ENCODE measurements around the gene DSC2.

DNA sequence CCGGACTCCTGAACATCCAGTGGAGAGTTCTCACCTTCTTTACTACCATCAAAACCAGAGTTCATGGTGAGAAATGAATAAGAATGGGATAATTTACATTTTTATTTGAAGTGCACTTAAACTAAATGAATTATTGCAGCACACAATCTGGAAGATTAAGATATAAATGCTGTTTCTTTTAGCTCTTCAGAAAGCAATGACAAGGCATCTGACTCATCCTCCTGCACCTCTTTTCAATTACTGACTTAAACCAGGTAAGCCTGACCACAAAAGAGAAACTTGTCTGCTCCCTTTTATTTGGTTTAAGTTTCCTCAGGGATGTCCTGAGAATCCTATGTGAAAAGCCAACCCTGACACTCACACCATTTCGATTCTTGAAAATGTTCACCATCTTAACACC is 720 bp upstream of the DSC2 start:
- TF ChIP-seq, protein P1, sequence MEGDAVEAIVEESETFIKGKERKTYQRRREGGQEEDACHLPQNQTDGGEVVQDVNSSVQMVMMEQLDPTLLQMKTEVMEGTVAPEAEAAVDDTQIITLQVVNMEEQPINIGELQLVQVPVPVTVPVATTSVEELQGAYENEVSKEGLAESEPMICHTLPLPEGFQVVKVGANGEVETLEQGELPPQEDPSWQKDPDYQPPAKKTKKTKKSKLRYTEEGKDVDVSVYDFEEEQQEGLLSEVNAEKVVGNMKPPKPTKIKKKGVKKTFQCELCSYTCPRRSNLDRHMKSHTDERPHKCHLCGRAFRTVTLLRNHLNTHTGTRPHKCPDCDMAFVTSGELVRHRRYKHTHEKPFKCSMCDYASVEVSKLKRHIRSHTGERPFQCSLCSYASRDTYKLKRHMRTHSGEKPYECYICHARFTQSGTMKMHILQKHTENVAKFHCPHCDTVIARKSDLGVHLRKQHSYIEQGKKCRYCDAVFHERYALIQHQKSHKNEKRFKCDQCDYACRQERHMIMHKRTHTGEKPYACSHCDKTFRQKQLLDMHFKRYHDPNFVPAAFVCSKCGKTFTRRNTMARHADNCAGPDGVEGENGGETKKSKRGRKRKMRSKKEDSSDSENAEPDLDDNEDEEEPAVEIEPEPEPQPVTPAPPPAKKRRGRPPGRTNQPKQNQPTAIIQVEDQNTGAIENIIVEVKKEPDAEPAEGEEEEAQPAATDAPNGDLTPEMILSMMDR (IDR thresholded peaks at IDR 0.05): no peak
- no peak for TF ChIP-seq POLR2AphosphoS5 (IDR thresholded peaks at IDR 0.05)
